Endothelial cell of umbilical vein (primary cell): ENCODE data around the gene TMEM151A. TPM values are rescaled to one million over a fixed set of nuclear protein-coding genes. Genes with fewer than 3 reads are reported as not detected.

ENCODE experiments used
- Bru-seq: library from RNA; stranded (reverse); fragments of 400-500 nt; gene quantifications from one replicate; lab custom pipeline; 2021; lab: Mats Ljungman, UMichigan
- BruChase-seq, 2 experiments: library from RNA; stranded (reverse); fragments of 400-500 nt; gene quantifications; one replicate each; lab custom pipeline; 2021; lab: Mats Ljungman, UMichigan
- BruUV-seq: library from RNA; stranded (reverse); fragments of 400-500 nt; replicated peaks from 2 replicates; lab custom pipeline; 2021; lab: Mats Ljungman, UMichigan
- CTCF ChIA-PET: fragments of 300-600, 350-600 bp; sonication (Branson Sonifier 250); formaldehyde crosslinking; loops from one replicate; lab custom pipeline; 2021; ENCODE audit warnings: antibody characterized with exemption, inconsistent platforms; lab: Charles Lee
- POLR2A ChIA-PET: fragments of 300-600, 350-600 bp; sonication (Branson Sonifier 250); formaldehyde crosslinking; loops from one replicate; lab custom pipeline; 2021; ENCODE audit warnings: antibody characterized with exemption, inconsistent platforms; lab: Charles Lee
- DNase-seq: peaks from one replicate; pipeline ENCODE4 v3.0.0-alpha.2; 2011; ENCODE audit warnings: low read depth, low spot score
- FAIRE-seq: peaks from 2 replicates; lab custom pipeline; 2011; peaks lifted over from hg19 to GRCh38; lab: Jason Lieb, UNC
- H2AFZ ChIP-seq: 2 replicates; pipeline ENCODE4 v1.6.0; 2012; ENCODE audit warnings: low read depth, low read length, control low read depth, inconsistent platforms
- H3K27ac ChIP-seq: 2 replicates; pipeline ENCODE4 v1.5.1; 2011; ENCODE audit warnings: low read depth, mild to moderate bottlenecking, control low read depth, low read length, moderate library complexity; ENCODE audit not compliant: insufficient read depth
- H3K27me3 ChIP-seq, 2 experiments: 2 replicates each; pipeline versions ENCODE4 v1.6.0 to v1.6.1; 2011; ENCODE audit warnings: low read length in 2 of 2, mixed read lengths in 1 of 2; ENCODE audit not compliant: control insufficient read depth in 2 of 2, insufficient read depth in 2 of 2
- H3K36me3 ChIP-seq, 2 experiments: 2 replicates in 1 of 2; 3 replicates in 1 of 2; pipeline ENCODE4 v1.5.1; 2011; ENCODE audit warnings: low read length in 2 of 2, mild to moderate bottlenecking in 1 of 2, moderate library complexity in 1 of 2; ENCODE audit not compliant: control insufficient read depth in 2 of 2, insufficient read depth in 2 of 2; ENCODE audit errors: extremely low read depth in 1 of 2
- H3K4me1 ChIP-seq: 3 replicates; pipeline ENCODE4 v1.5.1; 2011; ENCODE audit warnings: mild to moderate bottlenecking, low read length; ENCODE audit not compliant: control insufficient read depth, insufficient read depth; ENCODE audit errors: extremely low read depth
- H3K4me2 ChIP-seq: 2 replicates; pipeline ENCODE4 v1.6.1; 2011; ENCODE audit warnings: low read length, control low read depth, mixed read lengths; ENCODE audit not compliant: insufficient read depth
- H3K4me3 ChIP-seq, 3 experiments: fragments of 200-600 bp in 1 of 3; sonication (generic), shearing (Covaris generic) in 1 of 3; replicated peaks in 1 of 3; 2 replicates each; pipeline ENCODE4 v1.5.1; 2011 to 2016; ENCODE audit warnings: control low read depth in 3 of 3, low read length in 3 of 3, mild to moderate bottlenecking in 2 of 3, inconsistent platforms in 1 of 3, low read depth in 1 of 3, moderate library complexity in 1 of 3; ENCODE audit not compliant: insufficient read depth in 1 of 3
- H3K79me2 ChIP-seq: 2 replicates; pipeline ENCODE4 v1.6.0; 2012; ENCODE audit warnings: low read length, inconsistent platforms; ENCODE audit not compliant: control insufficient read depth, insufficient read depth
- H3K9ac ChIP-seq: replicated peaks from 2 replicates; pipeline ENCODE3; 2011; ENCODE audit warnings: low read length, control low read depth; ENCODE audit not compliant: insufficient read depth; ENCODE audit errors: extremely low read depth
- H3K9me1 ChIP-seq: replicated peaks from 3 replicates; pipeline ENCODE4 v1.6.0; 2011; ENCODE audit warnings: mild to moderate bottlenecking, low read length; ENCODE audit not compliant: control insufficient read depth, insufficient read depth; ENCODE audit errors: extremely low read depth
- H3K9me3 ChIP-seq: replicated peaks from 2 replicates; pipeline ENCODE4 v1.5.1; 2012; ENCODE audit warnings: low read length, inconsistent platforms; ENCODE audit not compliant: control insufficient read depth, insufficient read depth
- H4K20me1 ChIP-seq: replicated peaks from 2 replicates; pipeline ENCODE3; 2011; ENCODE audit warnings: mild to moderate bottlenecking, low read length; ENCODE audit not compliant: control insufficient read depth, insufficient read depth; ENCODE audit errors: extremely low read depth
- CTCF ChIP-seq, 2 donors: IDR thresholded peaks; 1 replicate in 1 of 2; 2 replicates in 1 of 2; pipeline ENCODE4 v1.5.1; 2011; ENCODE audit warnings: low read length in 2 of 2, mild to moderate bottlenecking in 2 of 2, moderate library complexity in 2 of 2, control low read depth in 1 of 2, inconsistent platforms in 1 of 2, low read depth in 1 of 2; ENCODE audit not compliant: insufficient read depth in 1 of 2; ENCODE audit errors: extremely low read depth in 1 of 2
- EZH2 ChIP-seq: IDR thresholded peaks from 2 replicates; pipeline ENCODE4 v1.6.1; 2012; ENCODE audit warnings: borderline replicate concordance, low read depth, mild to moderate bottlenecking, moderate library complexity, low read length, inconsistent platforms; ENCODE audit not compliant: severe bottlenecking
- FOS ChIP-seq: IDR thresholded peaks from 2 replicates; pipeline ENCODE4 v1.6.1; 2011; ENCODE audit warnings: mild to moderate bottlenecking, low read length, moderate library complexity, borderline replicate concordance; ENCODE audit not compliant: insufficient read depth
- GATA2 ChIP-seq: IDR thresholded peaks from 2 replicates; pipeline ENCODE4 v1.7.0; 2011; ENCODE audit warnings: low read depth, mild to moderate bottlenecking, moderate library complexity, mixed read lengths, low read length; ENCODE audit not compliant: insufficient read length, insufficient read depth
- JUN ChIP-seq: IDR thresholded peaks from 2 replicates; pipeline ENCODE4 v1.6.1; 2011; ENCODE audit warnings: borderline replicate concordance, low read depth; ENCODE audit not compliant: insufficient read length, insufficient read depth
- MAX ChIP-seq: IDR thresholded peaks from 2 replicates; pipeline ENCODE4 v1.6.1; 2011; ENCODE audit not compliant: insufficient read depth, insufficient read length
- MYC ChIP-seq: IDR thresholded peaks from one replicate; pipeline ENCODE4 v1.6.1; 2011; ENCODE audit warnings: mild to moderate bottlenecking, low read depth, low read length
- POLR2A ChIP-seq: IDR thresholded peaks from 2 replicates; pipeline ENCODE4 v1.6.1; 2012; ENCODE audit warnings: low read depth, mild to moderate bottlenecking, control low read depth, low read length
- POLR2AphosphoS5 ChIP-seq: IDR thresholded peaks from 2 replicates; pipeline ENCODE4 v1.6.1; 2012; ENCODE audit warnings: low read depth, mild to moderate bottlenecking, control low read depth, low read length, moderate library complexity; ENCODE audit not compliant: insufficient read depth
- dilution Hi-C: fragments of 300-500 bp; cut with MboI; formaldehyde crosslinking; loops from one replicate; pipeline ENCODE4 v1.15.0; 2019; ENCODE audit warnings: low sequenced_read_pairs; ENCODE audit not compliant: extremely low pct_ligation_motif_present
- intact Hi-C: fragments of 100-400 bp; cut with micrococcal nuclease; formaldehyde crosslinking; loops from one replicate; pipeline ENCODE4 v1.10.0; 2022
- long read RNA-seq: library from polyadenylated mRNA; stranded (forward); transcript quantifications from one replicate; pipeline ENCODE4 v2.0.0, GENCODE V29; 2021
- polyA minus RNA-seq, 3 experiments: library from RNA; depleted of rRNA, polyadenylated mRNA; stranded (reverse); fragments of >200 nt; gene quantifications; 1 replicate in 1 of 3; 2 replicates in 2 of 3; pipeline ENCODE4 v1.2.3, GENCODE V29; 2011
- polyA plus RNA-seq, 4 experiments: library from polyadenylated mRNA; depleted of rRNA in 3 of 4; stranded (reverse) in 3 of 4; unstranded in 1 of 4; fragments of >200 nt; gene quantifications; 2 replicates each; pipeline versions ENCODE4 v1.2.1 to v1.2.3, GENCODE V29; 2011 to 2012; ENCODE audit warnings: missing spikeins in 1 of 4
- total RNA-seq: library from RNA; stranded (reverse); gene quantifications from 2 replicates; pipeline ENCODE4 v1.2.3, GENCODE V29; 2021

The TMEM151A gene
- total RNA-seq (not detected in 2 replicates), polyA plus RNA-seq (0.03 TPM in 1 of 2 replicates, not detected in the other), polyA minus RNA-seq (not detected in 2 replicates), Bru-seq, nascent RNA (percentile 12 among the genes with signal in this experiment), BruChase-seq, experiment 1, labeled RNA remaining after a 6-hour chase (not detected), BruChase-seq, experiment 2, labeled RNA remaining after a 2-hour chase (not detected)
- polyA plus RNA-seq (2011; cell fraction: cytosol; rRNA removed): not detected in 2 replicates
- polyA plus RNA-seq (2011; cell fraction: nucleus; rRNA removed): not detected in 2 replicates
- 0.10 TPM in 1 of 2 replicates, not detected in the other for polyA plus RNA-seq (2012)
- polyA minus RNA-seq (2011; cell fraction: cytosol; rRNA and poly(A)+ RNA removed): not detected
- not detected in 2 replicates for polyA minus RNA-seq (2011; cell fraction: nucleus; rRNA and poly(A)+ RNA removed)
- long read RNA-seq: 0 reads

DNA sequence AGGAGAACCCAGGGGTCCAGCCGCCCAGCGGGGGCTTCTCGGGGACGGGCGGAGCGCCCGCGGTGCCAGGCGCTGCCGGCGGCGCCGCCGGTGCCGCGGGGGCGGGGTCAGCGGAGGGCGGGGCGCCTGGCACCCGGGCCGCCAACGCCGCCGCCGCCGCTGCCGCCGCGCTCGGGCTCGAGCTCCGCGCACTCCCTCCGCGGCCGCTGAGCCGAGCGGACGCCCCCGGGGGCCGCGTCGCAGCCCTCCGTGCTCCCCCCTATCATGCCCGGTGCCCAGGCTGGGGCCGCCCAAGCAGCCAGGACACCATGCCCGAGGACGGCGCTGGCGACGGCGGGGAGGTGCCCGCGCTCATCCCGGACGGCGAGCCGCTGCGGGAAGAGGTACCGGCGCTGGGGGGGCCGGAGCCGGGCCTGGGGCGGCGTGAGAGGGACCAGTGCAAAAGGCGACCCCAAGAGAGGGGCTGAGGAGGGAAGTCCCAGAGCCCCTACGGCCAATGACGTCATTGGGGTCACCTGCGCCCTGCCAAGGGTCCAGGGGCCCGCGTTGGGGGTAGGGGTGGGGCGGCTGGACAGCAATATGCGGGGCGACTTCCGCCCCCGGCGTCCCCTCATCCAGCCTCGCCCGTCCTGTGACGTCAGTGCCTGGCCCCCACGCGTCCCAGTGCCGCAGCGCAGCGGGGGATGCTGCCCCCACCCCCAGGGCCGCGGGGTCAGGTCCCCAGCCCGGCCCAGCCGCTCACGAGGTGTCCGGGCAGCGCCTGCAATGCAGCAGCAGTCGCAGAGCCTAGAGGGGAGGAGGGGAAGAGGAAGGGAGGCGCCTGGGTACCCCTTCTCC is at the start of gene TMEM151A:
TMEM151A (plus strand) TSS at position 189 of the 837 bp plus-strand sequence; CDS start at position 309, 120 bp downstream.
- no peak within 1 kb of the TSS for H2AFZ ChIP-seq
- peaks cover 13% of the 10 kb centered on the region for H3K4me1 ChIP-seq
- H3K4me3 ChIP-seq: peak within 1 kb of the TSS in 1 of 3 experiments; percentile 13
- peaks cover 12% of the 10 kb centered on the region for H3K79me2 ChIP-seq
- no peaks in the 10 kb centered on the region for H3K9me3 ChIP-seq
- CTCF ChIA-PET: interaction anchor here (0.6 to 1.9 kb wide), 5 partner anchors 9 to 69 kb away, joined by 3 to 10 read pairs (median 5); no protein-coding TSS in a partner anchor
- DNase-seq (no peak), FAIRE-seq (no peak)
- H3K9me1 ChIP-seq: no peaks in the 10 kb centered on the region
- peak; percentile 91 for TF ChIP-seq EZH2
- TF ChIP-seq POLR2AphosphoS5: no peak
- no peaks in the 10 kb centered on the region for H4K20me1 ChIP-seq
- no peak within 1 kb of the TSS for H3K9ac ChIP-seq
- POLR2A ChIA-PET: no interaction called here
- no TSS peak for BruUV-seq
- no peak within 1 kb of the TSS for H3K27ac ChIP-seq
- intact Hi-C loops (no loop called here), dilution Hi-C loops (no loop called here)
- peaks cover 20% of the 10 kb centered on the region in 2 experiments for H3K27me3 ChIP-seq
- no peaks in the 10 kb centered on the region for H3K36me3 ChIP-seq
- peak within 1 kb of the TSS; percentile 16 for H3K4me2 ChIP-seq

DNA sequence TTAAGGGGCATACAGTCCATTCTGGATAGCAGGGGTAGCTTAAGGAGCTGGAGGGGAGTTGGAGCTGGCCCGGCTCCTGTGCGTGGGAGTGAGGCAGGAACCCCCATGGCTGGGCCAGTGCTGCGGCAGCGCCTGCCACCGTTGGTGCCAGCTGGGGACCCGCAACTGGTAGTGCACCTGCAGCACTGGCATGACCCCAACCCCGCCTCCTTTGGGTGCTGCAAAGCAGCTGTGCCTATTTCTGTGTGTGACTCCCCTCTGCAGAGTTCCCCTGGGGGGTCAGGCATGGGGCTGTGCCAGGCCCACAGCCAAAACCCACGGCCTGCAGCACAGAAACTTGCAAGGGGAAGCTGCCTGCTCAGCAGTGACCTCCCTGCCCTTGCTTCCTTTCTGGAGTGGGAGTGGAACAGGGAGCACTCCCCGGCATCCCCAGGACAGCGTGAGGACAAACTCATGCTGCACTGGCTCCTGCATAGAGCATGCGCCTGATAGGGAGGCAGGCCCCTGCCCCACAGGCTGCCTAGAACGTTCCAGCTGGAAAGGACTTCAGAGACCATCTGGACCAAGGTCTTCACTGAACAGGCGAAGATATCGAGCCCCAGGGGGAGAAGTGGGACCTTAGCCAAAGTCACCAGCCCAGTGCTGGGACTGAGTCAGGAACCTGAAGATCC is 49.5 kb upstream of the TMEM151A start:
- BruUV-seq: no TSS peak
- Histone ChIP-seq H3K4me2 (no peak overlapping the region), H3K9me1 (no peaks in the 10 kb centered on the region), H3K36me3 (peaks cover 0 to 38% of the 10 kb centered on the region in 2 experiments), H3K9me3 (no peaks in the 10 kb centered on the region), H4K20me1 (no peaks in the 10 kb centered on the region), H2AFZ (no peak overlapping the region), H3K27me3 (no peaks in the 10 kb centered on the region), H3K79me2 (no peaks in the 10 kb centered on the region), H3K4me1 (no peaks in the 10 kb centered on the region), H3K4me3 (no peak overlapping the region), H3K9ac (no peak overlapping the region), H3K27ac (no peak overlapping the region)
- intact Hi-C loops: no loop called here
- no peak for DNase-seq
- ChIA-PET CTCF (no interaction called here), POLR2A (no interaction called here)
- FAIRE-seq: no peak
- TF ChIP-seq POLR2AphosphoS5: no peak
- TF ChIP-seq FOS: no peak
- TF ChIP-seq CTCF (IDR thresholded peaks at IDR 0.05; ENCODE audit: extremely low read depth in 1 of 2, insufficient read depth in 1 of 2, low read depth in 1 of 2, low read length in 2 of 2): no peak
- no peak for TF ChIP-seq GATA2
- no peak for TF ChIP-seq POLR2A
- no peak for TF ChIP-seq MAX
- TF ChIP-seq JUN: no peak
- TF ChIP-seq EZH2: no peak
- no peak for TF ChIP-seq MYC
- dilution Hi-C loops: no loop called here
